Measurements from ENCODE around the gene RESF1.
A peak's percentile ranks its signal among the peaks of the same experiment; 100 is the strongest.

Gene RESF1

DNA sequence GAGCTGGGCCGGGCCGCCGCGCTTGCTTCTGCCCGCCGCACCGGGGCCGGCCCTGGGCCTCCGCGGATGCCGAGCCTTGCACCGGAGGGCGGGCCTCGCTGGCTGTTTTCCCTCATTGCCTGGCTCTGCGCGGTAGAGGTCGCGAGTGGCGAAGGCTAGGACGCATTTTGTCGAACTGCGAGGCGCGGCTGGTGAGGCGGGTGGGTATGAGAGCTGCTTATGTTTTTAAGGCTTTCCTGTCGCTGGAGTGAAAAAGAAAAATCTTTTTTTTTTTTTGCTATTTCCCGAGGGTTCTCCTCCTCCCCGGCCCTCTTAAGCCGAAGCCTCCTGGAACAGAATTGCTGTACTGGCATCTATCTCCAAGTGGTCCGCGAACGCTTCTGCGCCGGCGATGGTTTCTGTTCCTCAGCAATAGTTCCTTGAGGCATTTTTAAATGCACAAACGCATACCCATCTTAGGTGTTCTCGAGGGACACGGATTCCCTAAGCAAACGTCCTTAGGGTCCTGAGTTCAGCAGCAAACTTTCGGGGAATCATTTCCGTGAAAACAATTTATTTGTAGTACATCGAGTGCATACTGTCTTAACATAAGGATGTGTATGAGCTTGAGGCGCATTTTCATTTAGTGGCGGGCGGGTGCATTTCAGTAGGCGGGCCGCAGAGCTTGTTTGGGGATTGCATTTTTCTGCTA, 631 bp downstream of the RESF1 start:
- DNase-seq (ENCODE audit: low read depth in 2 of 2, low spot score in 1 of 2) = peak in 1 of 2 donors; percentile 49

DNA sequence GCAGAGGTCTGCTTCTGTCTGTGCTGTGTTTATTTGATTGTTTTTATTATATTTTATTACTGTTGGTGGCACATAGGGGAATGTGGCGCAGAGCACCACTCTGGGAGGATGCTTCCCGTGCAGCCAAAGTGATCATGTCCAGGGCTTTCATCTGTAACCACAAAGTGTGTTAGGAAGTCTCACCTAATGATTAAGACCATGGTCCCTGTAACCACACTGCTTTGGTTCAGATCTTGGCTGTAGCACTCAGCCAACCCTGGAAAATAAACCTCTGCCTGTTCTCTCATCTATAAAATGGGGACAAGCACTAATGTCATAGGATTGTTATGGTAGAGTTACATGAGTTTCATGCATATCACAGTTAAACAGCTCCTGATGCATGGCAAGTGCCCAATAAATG, 1.9 kb downstream of the RESF1 start:
- DNase-seq (ENCODE audit: low read depth in 2 of 2, low spot score in 1 of 2) = no peak

DNA sequence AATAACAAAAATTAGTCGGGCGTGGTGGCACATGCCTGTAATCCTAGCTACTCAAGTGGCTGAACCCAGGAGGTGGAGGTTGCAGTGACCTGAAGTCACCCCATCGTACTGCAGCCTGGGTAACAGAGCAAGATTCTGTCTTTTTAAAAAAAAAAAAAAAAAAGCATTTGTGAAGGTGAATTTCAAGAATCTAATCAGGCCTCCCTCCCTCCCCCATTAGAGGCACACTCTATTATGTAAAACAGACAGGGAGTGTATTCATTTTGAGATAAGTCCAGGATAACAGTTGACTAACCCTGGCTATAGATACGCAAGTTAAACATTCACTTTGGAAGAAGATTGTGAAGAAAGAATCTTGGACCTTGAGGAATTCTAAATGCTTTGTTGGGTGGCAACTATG, 2.9 kb downstream of the RESF1 start:
- DNase-seq (ENCODE audit: low read depth in 2 of 2, low spot score in 1 of 2) = no peak

DNA sequence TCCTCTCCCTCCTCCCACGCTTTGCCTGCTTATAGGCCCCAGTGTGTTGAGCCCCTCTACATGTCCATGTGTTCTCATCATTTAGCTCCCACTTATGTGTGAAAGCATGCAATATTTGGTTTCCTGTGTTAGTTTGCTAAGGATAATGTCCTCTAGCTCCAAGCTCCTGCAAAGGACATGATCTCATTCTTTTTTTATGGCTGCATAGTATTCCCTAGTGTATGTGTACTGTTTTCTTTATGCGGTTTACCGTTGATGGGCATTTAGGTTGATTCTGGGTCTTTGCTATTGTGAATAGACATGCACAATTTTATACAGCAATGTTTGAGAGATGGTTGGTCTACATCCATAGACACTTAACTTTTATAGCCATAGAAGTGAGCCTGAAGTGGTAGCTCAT, 5.1 kb downstream of the RESF1 start:
- DNase-seq (ENCODE audit: low read depth in 2 of 2, low spot score in 1 of 2) = no peak

DNA sequence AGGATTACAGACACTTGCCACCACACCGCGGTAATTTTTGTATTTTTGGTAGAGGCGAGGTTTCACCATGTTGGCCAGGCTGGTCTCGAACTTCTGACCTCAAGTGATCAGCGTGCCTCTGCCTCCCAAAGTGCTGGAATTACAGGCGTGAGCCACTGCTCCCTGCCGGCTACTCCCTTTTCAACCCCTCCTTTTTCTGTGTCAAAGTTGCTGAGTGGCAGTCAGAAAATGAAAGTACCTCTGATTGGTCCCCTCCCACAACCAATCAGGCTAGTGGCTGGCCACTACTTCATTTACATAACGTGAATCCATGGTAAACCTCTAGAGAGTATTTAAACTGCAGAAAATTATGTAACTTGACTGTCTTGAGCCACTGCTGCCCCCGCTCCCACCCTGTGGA, 5.9 kb downstream of the RESF1 start:
- no peak for DNase-seq (ENCODE audit: low read depth in 2 of 2, low spot score in 1 of 2)

DNA sequence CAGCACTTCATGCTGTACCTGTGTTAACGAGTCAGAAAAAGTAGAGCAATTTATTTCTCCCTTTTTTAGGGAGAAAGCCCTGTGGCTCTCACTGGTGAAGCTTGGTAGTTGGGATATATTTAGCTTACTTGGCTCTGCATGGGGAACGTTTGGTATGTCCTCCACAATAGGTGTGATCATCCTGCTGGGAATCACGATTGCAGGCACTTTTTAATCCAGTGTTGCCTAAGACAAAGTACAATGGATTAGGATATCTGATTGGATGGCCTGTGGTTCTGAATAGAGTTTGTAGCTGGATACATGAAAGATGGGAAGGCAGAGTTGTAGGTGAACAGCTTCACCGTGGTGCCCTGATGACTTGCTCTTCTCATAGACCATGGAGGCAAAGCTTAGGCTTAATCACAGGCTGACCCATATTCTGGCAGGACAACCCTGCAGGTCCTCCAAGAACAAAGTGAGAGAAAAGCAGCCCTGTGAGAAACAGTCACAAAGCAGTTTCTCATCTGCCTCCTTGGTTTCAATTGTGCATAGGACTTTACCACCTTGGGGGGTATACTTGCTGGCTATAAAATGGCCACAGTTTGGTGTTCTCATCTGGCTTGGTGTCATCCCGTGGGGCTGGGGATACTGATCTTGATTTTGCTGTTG, 7.5 kb downstream of the RESF1 start:
- DNase-seq (ENCODE audit: low read depth in 2 of 2, low spot score in 1 of 2) = no peak

DNA sequence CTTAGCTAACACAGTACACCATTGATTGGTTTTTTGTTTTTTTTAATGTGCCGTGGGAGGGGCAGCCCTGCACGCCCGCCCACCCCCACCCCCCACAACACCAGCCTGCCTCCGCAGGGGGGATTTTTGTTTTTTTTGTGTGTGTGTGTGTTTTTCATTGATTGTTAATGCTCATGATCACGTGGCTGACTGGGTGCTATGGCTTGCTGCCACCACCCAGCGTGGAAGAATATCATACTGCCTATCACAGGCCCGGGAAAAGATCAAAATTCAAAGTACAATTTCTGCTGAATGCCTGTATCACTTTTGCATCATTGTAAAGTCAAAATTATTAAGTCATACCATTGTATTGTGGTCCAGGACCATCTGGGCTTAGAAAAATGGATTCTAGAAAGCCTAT, 8.3 kb downstream of the RESF1 start:
- no peak for DNase-seq (ENCODE audit: low read depth in 2 of 2, low spot score in 1 of 2)

DNA sequence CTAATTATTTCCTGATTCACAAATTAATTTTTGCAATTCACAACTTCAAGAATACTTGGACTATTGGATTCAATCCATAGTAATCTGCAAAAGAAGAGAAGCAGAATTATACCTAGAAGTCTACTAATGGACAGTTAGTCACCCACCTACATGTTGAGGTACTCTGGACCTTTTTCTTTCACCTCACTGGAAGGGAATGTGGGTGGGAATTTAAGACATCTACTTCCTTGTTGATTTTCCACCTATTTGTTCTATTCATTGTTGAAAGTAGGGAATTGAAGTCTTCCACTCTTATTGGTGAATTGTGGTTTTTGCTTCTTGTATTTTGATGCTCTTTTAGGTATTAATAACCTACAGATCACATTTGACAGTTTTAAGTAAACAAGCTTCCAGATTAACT, 11.0 kb downstream of the RESF1 start:
- no peak for DNase-seq (ENCODE audit: low read depth in 2 of 2, low spot score in 1 of 2)

DNA sequence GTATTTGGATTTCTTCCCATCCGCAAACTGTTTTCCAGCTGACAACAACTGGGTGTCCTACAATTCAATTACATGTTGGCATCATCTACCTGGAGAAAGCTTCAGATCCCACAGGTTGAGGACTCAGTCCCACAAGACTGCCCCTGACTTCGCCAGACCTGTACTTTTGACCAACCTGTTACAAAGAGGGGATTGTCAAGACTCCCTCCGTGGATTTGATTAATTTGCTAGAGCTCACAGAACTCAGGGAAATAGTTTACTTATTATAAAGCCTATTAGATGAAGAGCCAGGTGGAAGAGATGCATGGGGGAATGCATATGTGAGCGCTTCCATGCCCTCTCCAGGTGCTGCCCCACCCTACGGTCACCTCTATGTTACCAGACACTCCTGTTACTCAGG, 14.6 kb downstream of the RESF1 start:
- DNase-seq (ENCODE audit: low read depth in 2 of 2, low spot score in 1 of 2) = no peak

DNA sequence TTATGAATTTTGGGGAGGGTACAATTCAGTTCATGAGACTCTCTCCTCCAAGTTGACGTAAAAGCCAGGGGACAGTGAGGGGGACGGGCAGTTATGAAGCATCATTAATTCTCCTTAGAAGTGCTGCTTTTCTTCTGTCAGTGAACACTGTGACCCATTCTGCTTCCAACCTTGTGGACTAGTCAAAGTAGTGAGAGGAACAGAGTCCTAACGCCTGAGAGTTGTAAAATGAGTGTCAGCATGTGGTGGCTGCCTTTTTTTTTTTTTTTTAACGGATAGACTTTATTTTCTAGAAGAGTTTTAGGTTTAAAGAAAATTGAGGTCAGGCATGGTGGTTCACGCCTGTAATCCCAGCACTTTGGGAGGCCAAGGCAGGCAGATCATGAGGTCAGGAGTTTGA, 15.5 kb downstream of the RESF1 start:
- DNase-seq (ENCODE audit: low read depth in 2 of 2, low spot score in 1 of 2) = no peak

DNA sequence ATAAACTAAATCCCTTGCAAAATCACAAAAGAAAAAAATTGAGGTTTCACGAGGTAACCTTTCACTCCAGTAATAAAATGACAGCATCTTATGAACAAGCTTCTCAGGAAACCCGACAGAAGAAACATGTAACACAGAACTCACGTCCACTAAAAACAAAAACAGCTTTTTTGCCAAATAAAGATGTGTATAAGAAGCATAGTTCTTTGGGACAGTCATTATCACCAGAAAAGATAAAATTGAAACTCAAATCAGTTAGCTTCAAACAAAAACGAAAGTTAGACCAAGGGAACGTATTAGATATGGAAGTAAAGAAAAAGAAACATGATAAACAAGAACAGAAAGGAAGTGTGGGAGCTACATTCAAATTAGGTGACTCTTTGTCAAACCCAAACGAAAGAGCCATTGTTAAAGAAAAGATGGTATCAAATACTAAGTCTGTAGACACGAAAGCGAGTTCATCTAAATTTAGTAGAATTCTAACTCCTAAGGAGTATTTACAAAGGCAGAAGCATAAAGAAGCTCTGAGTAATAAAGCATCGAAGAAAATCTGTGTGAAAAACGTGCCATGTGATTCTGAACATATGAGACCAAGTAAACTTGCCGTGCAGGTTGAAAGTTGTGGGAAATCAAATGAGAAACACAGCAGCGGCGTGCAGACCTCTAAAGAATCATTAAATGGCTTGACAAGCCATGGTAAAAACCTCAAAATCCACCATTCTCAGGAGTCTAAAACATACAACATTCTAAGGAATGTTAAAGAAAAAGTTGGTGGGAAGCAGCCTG, 25.8 kb downstream of the RESF1 start:
- DNase-seq (ENCODE audit: low read depth in 2 of 2, low spot score in 1 of 2) = no peak

DNA sequence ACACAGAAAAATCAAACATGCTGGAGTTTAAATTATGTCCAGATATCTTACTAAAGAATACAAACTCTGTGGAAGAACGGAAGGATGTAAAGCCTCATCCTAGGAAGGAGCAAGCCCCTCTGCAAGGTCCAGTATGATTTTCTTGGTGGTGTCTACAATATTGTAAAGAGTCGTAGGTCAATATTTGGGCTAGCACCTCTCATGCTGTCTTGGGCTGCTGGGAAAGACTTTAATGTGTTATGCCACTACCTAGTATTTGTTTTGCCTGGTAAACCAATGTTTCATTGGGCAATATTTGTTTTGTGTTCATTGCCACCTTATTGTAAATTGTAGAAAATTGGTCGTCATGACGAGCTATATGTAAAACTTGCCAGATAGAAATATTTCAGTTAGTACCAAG, 26.6 kb downstream of the RESF1 start:
- no peak for DNase-seq (ENCODE audit: low read depth in 2 of 2, low spot score in 1 of 2)

DNA sequence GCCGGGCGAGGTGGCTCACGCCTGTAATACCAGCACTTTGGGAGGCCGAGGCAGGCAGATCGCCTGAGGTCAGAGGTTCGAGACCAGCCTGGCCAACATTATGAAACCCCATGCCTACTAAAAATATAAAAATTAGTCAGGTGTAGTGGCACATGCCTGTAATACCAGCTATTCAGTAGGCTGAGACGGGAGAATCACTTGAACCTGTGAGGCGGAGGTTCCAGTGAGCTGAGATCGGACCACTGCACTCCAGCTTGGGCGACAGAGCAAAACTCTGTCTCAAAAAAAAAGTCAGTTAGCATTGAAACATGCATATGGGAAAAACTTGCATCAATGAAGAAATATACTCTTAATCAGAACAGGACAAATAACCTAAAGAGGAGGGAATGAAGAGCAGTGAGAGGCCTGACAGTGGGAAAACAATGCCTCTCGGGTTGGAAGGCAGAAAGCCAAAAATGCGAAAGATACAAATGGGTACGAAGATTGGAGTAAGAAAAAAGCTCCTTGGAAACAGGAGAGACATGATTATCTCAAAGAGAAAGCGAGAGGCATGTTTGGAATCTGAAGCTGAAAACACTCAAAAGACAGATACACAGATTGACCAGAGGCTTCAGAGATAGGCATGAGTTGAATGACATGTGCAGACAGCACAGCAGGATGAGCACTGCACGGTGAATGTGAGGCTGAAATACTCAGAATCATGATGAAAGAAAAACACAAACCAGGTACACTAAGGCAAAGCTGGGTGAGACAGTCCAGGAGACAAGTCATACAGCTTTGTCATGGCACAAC, 30.6 kb downstream of the RESF1 start:
- DNase-seq (ENCODE audit: low read depth in 2 of 2, low spot score in 1 of 2) = no peak

DNA sequence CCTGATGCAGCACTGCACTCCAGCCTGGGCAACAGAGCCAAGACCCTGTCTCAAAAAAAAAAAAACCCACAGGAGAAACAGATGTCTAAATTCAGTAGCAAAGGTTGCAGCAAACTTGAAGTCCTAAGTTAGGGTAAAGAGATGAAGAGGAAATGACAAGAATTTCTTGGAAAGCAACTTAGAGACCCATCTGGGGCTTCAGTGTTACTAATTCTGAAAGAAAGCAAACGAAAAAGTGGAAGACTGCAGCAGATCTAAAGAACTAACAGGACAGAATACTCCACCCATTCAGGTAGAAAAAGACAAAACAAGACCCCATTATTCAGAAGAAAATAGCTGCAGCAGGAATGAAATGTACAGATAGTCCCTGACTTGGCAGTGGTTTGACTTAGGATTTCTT, 31.9 kb downstream of the RESF1 start:
- DNase-seq (ENCODE audit: low read depth in 2 of 2, low spot score in 1 of 2) = no peak

DNA sequence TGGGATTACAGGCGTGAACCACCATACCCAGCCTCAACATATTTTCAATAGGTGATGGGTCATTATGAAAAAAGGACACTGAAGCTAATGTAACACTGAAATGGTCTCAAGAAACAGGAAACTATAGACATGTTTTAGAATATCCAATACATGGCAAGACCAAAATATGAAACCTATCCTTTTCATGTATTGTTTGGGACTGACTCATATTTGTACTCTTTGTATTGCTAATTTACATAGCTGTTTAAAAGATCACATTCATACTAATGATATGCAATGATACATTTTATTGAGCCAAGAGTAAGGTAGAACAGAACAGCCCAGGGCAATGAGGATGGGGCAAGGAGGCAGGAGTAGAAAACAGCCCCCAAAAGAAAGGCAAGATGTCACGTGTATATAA, 32.6 kb downstream of the RESF1 start:
- DNase-seq (ENCODE audit: low read depth in 2 of 2, low spot score in 1 of 2) = no peak

DNA sequence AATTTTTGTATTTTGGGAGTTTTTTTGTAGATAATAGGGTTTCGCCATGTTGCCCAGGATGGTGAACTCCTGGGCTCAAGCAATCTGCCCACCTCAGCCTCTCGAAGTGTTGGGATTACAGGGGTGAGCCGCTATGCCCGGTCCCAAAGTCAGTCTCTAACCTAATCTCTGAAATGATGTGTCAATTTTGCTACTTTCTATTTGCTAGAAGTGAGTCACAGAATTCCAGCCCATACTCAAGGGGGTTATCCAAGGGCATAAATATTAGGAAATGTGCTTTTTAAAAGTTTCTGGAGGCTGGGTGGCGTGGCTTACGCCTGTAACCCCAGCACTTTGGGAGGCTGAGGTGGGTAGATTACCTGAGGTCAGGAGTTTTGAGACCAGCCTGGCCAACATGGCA, 40.5 kb downstream of the RESF1 start:
- DNase-seq (ENCODE audit: low read depth in 2 of 2, low spot score in 1 of 2) = no peak

DNA sequence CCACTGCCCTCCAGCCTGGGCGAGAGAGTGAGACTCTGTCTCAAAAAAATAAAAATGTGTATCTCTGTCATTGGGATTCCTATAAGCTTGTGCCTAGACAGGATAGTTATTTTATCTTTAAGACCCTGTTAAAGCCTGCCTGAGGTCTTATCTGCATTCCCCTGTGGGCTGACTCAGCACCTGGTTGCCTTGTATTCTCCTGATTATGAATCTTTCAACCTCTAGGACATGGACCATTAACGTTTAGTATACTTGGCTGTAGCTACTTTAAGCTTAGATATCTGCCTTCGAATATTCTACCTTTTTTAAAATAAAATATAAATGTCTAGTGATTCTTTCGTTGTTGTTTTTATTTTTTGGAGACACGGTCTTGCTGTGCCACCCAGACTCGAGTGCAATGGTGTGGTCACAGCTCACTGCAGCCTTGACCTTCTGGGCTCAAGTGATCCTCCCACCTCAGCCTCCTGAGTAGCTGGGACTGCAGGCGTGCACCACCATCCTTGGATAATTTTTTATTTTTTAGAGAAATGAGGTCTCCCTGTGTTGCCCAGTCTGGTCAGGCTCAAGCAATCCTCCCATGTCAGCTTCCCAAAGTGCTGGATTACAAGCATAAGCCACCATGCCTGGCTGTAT, 41.3 kb downstream of the RESF1 start:
- DNase-seq (ENCODE audit: low read depth in 2 of 2, low spot score in 1 of 2) = no peak

DNA sequence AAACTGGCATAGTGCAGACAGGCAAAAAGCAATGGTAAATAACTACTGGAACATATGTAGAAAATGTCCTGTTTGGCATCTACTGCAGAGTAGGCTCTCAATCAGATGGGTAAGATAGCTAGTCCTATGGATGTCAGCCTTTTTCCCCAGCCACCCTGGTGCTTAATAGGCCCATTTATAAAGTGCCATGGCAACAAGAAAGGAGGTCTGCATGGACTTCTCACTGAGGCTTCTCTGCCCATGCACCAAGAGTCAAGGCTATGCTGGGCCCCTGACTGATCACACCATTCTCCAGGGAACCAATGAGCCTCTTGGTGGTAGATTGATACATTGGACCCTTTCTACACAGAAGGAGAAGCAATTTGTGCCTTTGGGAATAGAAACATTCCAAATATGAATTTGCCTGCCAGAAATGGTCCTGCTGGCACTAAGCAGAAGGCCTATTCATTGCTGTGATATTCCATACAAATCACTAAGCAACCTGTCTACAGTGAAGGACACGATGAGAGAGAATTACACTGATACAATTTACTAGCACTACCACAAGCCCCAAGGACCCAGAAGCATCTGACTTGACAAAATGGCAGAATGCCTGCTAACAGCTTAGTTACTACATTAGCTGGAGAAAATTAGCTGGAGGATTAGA, 43.8 kb downstream of the RESF1 start:
- DNase-seq (ENCODE audit: low read depth in 2 of 2, low spot score in 1 of 2) = no peak

DNA sequence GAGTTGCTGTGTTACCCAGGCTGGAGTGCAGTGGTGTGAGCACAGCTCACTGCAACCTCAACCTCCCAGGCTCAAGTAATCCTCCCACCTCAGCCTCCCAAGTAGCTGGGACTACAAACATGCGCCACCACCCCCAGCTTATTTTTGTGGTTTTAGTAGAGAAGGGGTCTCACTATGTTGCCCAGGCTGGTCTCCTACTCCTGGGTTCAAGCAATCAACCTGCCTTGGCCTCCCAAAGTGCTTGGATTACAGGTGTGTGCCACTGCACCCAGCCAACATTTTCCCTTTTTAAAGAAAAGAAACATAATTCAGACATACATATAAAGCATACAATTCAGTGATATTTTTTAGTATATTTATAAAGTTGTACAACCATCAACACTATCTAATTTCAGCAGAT, 44.4 kb downstream of the RESF1 start:
- DNase-seq (ENCODE audit: low read depth in 2 of 2, low spot score in 1 of 2) = no peak

DNA sequence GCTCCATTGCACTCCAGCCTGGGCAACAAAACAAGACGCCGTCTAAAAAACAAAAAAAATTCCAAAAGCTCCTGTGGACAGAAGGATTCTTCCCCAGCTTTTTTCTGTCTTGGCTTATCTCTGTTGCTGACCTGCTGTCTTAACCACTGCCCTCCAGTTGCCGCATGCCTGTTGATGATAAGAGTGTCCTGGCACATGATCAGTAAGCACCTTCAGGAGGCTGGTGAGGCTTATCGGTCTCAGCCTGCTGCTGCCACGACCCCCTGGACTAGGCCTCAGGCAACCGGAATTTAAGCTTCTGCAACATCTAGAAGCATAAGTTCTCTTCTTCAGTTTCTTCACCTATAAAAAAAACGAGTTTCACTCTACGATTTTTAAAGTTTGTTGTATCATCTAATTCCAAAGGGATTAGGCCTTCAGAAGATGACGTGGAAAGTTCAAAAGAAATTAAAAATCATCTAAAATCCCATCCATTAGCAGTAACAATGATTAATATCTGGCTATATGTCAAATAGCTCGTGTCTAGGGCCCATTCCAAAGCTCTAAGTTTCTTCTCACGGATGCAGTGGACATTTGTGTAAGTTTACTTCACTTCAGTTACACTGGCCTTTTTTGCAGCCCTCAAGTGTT, 46.4 kb downstream of the RESF1 start:
- DNase-seq (ENCODE audit: low read depth in 2 of 2, low spot score in 1 of 2) = no peak
